ENCODE data around the gene KIRREL1.

- no peak for TF ChIP-seq CTCF (IDR thresholded peaks at IDR 0.05)
- TF ChIP-seq REST (IDR thresholded peaks at IDR 0.05; ENCODE audit: insufficient read depth in 1 of 2, low read depth in 2 of 2, low read length in 1 of 2): no peak
- TF ChIP-seq POLR2AphosphoS5 (IDR thresholded peaks at IDR 0.05; ENCODE audit: low read depth, low read length): no peak
Observed at GRCh38 chr1:158014731-158015320, 21.4 kb downstream of the KIRREL1 start.

Data from Panc1 (cell line).